Head of caudate nucleus (tissue), 42 donors: ENCODE data around the gene STYXL2.

Experiments used
- DNase-seq, 42 donors: peaks; one replicate each; pipeline versions ENCODE4 v3.0.0 to v3.0.0-alpha.2; 2020 to 2021; ENCODE audit warnings: mixed read lengths in 7 of 42
- intact Hi-C: fragments of 100-400 bp; cut with DNase I; formaldehyde crosslinking; loops from one replicate; pipeline ENCODE4 v1.15.0; 2022

STYXL2 gene

DNA sequence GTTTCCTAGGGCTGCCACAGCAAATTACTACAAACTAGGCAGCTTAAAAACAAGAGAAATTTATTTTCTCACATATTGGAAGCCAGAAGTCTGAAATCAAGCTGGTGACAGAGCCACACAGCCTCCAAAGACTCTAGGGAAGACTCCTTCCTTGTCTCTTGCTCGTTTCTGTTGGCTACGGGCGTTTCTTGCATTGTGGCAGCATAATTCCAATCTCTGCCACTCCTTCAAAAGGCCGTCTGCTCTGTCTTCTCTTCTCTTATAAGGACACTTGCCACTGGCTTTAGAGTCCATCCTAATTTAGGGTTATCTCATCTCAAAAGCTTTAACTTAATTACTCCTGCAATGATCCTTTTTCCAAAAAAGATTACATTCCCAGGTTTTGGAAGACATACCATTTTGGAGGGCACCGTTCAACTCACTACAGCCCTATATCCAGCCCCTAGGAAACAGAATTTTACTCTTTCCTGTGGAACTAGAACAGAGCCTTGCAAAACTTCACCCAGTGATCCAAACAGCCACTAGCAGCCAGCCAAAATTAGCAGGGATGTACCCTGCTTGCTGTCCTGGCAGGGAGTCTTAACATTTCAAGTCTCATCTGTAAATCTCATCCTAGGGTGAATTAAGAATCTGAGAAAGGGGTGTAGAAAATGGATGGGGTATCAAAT lies 9.2 kb downstream of the STYXL2 start:
- DNase-seq, result no peak
- intact Hi-C loops, result no loop called here

DNA sequence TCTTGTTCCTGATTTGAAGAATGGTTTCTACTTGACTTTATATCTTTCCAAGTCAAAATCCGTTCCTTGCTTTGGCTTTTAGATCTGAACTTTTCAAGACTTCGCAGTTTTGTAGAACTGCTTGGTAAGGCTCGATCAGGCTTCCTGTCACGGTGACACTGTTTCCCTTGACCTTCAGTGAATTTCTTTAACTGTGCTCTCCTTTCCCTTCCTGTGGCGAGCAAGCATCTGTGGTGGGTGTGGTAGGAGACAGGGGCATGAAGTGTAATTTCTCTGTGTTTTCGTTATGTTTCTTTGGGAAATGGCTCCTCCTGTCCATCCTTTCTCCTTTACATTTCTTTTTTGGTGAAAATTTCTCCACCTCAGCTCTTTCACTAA lies 10.4 kb downstream of the STYXL2 start:
- DNase-seq, result no peak
- intact Hi-C loops, result no loop called here

DNA sequence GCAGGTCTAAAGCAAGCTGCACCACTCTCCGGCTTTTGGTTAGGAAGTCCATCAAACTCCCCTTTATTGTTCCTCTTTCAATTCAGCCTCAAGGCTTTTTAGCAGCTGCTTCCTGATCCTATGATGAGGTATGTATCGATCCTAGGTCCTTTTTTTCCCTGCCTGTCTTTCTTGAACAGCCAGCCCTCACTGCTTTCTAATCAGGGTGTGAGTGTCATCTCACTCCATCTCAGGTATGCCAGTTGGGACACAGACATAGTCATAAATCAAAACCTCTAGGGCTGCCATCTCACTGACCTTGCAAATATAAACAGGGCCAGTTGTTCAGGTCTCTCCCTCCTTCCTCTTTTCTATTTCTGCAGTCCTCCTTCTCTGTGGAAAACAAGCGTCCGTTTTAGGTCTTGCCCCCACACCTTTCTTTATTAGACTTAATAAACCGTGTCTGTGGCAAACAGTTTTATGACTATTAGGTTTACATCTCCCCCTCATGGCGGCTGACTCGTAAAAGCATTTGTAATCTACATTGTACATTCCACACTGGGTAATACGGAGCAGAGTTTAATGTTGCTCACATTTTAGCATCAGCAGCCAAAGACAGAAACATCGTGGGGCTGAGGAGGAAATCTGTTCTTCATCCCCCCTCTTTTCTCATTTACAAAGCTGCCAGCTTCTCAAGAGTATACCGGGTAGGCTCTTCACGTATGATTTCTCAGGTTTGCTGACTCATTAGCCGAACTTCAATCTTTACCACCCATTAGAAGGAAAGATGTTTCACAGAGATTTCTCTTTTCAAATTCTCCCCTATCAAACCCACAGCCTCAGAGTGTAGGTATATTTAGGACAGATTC lies 11.6 kb downstream of the STYXL2 start:
- intact Hi-C loops, result no loop called here
- DNase-seq, result no peak

DNA sequence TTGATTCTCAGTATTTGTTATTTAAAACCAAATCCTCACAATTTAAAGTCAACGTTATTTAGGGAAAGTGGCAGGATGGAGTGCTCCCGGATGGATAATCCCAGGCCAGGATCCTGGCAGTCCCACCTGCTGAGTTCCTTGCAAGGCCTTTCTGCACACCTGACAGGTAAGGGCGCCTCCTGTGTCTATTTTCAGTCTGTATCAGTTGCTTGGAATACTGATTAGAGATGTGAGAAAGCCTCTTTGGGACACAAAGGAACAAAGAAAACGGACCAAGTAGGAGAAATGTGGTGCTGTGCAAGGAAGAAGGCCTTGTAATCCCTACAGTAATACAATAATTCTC lies 12.2 kb downstream of the STYXL2 start:
- DNase-seq, result no peak
- intact Hi-C loops, result no loop called here

GRCh38 chr1:167107456-167107855 lies 13.6 kb downstream of the STYXL2 start:
- intact Hi-C loops, result no loop called here
- no peak for DNase-seq

GRCh38 chr1:167109125-167109524 lies 15.2 kb downstream of the STYXL2 start:
- DNase-seq, result no peak
- intact Hi-C loops, result no loop called here

GRCh38 chr1:167110586-167110985 lies 16.7 kb downstream of the STYXL2 start:
- DNase-seq, result no peak
- intact Hi-C loops, result no loop called here

DNA sequence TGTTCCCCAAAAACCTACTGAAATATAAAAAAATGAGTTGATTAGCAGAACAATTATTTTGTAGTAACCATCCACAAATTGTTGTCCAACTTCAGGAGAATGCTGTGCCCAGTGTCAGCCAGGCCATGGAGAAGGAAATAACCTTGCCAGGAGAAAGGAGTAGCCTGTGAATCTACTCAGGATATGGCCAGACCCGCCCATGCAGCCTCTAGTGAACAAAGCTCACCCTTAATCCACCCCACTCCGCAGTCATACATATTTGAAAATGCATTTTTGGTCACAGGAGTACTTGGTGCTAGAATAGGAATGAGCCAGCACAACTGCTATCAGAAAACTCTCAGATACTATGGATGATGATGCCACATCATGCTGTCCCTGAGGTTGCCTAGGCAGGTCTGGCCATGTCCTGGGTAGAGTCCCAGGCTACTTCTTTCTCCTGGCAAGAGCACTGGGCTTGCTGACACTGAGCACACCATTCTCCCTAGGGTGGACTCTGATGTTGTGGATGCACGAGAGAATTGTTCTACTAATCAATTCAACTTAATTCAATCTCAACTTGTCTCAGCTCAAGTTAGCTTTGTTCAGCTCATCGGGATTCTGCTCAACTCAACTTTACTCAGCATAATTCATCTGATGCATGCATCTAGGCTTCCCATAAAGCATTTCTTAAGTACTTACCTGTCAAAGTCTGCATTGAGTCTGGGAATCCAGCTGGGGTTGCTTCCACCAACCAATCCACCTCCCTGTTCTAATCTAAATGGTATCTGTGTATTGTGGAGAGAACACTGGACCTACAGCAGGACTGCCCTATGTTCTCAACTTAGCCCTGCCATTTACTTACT lies 18.2 kb downstream of the STYXL2 start:
- intact Hi-C loops, result no loop called here
- no peak for DNase-seq

DNA sequence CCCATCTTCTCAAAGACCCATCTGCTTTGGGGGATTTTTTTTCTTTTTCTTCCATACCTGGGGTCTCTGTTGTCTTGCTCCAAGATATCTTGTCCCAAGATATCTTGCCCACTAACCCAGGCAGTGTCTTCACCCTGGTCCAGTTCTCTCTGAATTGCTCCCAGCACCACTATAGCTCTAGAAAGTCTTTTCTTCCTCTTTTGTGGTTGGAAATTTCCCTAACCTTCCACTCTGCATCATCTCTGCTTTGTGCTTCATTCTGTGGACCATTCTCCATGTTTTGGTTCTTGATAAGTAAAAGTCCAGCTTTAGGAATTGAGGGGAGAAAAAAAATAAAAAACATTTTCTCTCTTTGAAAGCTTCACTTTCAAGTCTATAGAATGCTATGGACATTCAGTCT lies 20.9 kb downstream of the STYXL2 start:
- DNase-seq, result no peak
- intact Hi-C loops, result no loop called here

- intact Hi-C loops, result no loop called here
- no peak for DNase-seq
These were observed 21.8 kb downstream of the STYXL2 start for GRCh38 chr1:167115655-167116054.

- intact Hi-C loops, result no loop called here
- DNase-seq, result no peak
These were observed 22.3 kb downstream of the STYXL2 start for GRCh38 chr1:167116174-167116573.

- no peak for DNase-seq
- intact Hi-C loops, result no loop called here
These were observed 23.4 kb downstream of the STYXL2 start for GRCh38 chr1:167117225-167117624.

GRCh38 chr1:167118188-167118587 lies 24.3 kb downstream of the STYXL2 start:
- intact Hi-C loops, result no loop called here

GRCh38 chr1:167119696-167120095 lies 25.8 kb downstream of the STYXL2 start:
- DNase-seq, result no peak
- intact Hi-C loops, result no loop called here

More at GRCh38 chr1:167118188-167118587, 24.3 kb downstream of the STYXL2 start:
- no peak for DNase-seq

DNA sequence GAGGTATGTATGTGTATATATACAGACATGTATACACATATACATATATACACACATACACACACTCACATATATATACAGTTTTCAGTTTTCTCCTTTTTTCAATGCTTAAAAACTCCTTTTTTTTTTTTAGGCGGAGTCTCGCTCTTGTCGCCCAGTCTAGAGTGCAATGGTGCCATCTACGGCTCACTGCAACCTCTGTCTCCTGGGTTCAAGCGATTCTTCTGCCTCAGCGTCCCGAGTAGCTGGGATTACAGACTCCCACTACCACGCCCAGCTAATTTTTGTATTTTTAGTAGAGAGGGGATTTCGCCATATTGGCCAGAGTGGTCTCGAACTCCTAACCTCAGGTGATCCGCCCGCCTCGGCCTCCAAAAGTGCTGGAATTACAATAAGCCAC lies 27.0 kb downstream of the STYXL2 start:
- DNase-seq, result peak in 1 of 42 donors; percentile 32
- intact Hi-C loops, result no loop called here

GRCh38 chr1:167121375-167122120 lies 27.7 kb downstream of the STYXL2 start:
- DNase-seq, result peak in 39 of 42 donors; percentile 17 to 78 (median 45)
- intact Hi-C loops, result no loop called here

- DNase-seq, result no peak
- intact Hi-C loops, result no loop called here
These were observed 28.2 kb downstream of the STYXL2 start for GRCh38 chr1:167122121-167122480.

GRCh38 chr1:167122568-167122967 lies 28.7 kb downstream of the STYXL2 start:
- intact Hi-C loops, result no loop called here
- no peak for DNase-seq

DNA sequence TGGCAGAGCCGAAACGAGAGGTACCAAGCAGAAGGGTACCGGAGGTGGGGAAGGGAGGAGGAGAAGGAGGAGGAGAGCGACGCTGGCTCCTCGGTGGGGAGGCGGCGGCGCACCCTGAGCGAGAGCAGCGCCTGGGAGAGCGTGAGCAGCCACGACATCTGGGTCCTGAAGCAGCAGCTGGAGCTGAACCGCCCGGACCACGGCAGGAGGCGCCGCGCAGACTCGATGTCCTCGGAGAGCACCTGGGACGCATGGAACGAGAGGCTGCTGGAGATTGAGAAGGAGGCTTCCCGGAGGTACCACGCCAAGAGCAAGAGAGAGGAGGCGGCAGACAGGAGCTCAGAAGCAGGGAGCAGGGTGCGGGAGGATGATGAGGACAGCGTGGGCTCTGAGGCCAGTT lies 32.4 kb downstream of the STYXL2 start:
- DNase-seq, result peak in 10 of 42 donors; percentile 6 to 48 (median 29)
- intact Hi-C loops, result no loop called here
